ENCODE measurements around the gene IQSEC3.

IQSEC3 gene

GRCh38 chr12:80681-81190 lies 14.2 kb downstream of the IQSEC3 start:
- DNase-seq (ENCODE audit: low read depth): no peak

GRCh38 chr12:82740-83139 lies 16.2 kb downstream of the IQSEC3 start:
- DNase-seq (ENCODE audit: low read depth): no peak

GRCh38 chr12:84056-84455 lies 17.5 kb downstream of the IQSEC3 start:
- no peak for DNase-seq (ENCODE audit: low read depth)

GRCh38 chr12:85191-85666 lies 18.7 kb downstream of the IQSEC3 start:
- DNase-seq (ENCODE audit: low read depth): no peak

GRCh38 chr12:87315-87714 lies 20.7 kb downstream of the IQSEC3 start:
- no peak for DNase-seq (ENCODE audit: low read depth)

GRCh38 chr12:87856-88255 lies 21.3 kb downstream of the IQSEC3 start:
- no peak for DNase-seq (ENCODE audit: low read depth)

GRCh38 chr12:89653-90052 lies 23.1 kb downstream of the IQSEC3 start:
- no peak for DNase-seq (ENCODE audit: low read depth)

GRCh38 chr12:91213-91612 lies 24.6 kb downstream of the IQSEC3 start:
- no peak for DNase-seq (ENCODE audit: low read depth)

GRCh38 chr12:93266-94005 lies 26.9 kb downstream of the IQSEC3 start:
- DNase-seq (ENCODE audit: low read depth): no peak

- no peak for DNase-seq (ENCODE audit: low read depth)
Observed at GRCh38 chr12:96543-96942, 30.0 kb downstream of the IQSEC3 start.

- DNase-seq (ENCODE audit: low read depth): no peak
Observed at GRCh38 chr12:98924-99352, 32.4 kb downstream of the IQSEC3 start.

- DNase-seq (ENCODE audit: low read depth): no peak
Observed at GRCh38 chr12:99605-100004, 33.0 kb downstream of the IQSEC3 start.

- no peak for DNase-seq (ENCODE audit: low read depth)
Observed at GRCh38 chr12:101969-102878, 35.7 kb downstream of the IQSEC3 start.

GRCh38 chr12:102879-103168 lies 36.3 kb downstream of the IQSEC3 start:
- DNase-seq (ENCODE audit: low read depth): no peak

- no peak for DNase-seq (ENCODE audit: low read depth)
Observed at GRCh38 chr12:103169-103981, 36.8 kb downstream of the IQSEC3 start.

GRCh38 chr12:104551-105081 lies 38.0 kb downstream of the IQSEC3 start:
- DNase-seq (ENCODE audit: low read depth): no peak

GRCh38 chr12:105696-106095 lies 39.1 kb downstream of the IQSEC3 start:
- no peak for DNase-seq (ENCODE audit: low read depth)

- no peak for DNase-seq (ENCODE audit: low read depth)
Observed at GRCh38 chr12:106118-106591, 39.6 kb downstream of the IQSEC3 start.

GRCh38 chr12:108594-108993 lies 42.0 kb downstream of the IQSEC3 start:
- DNase-seq (ENCODE audit: low read depth): no peak

- DNase-seq (ENCODE audit: low read depth): no peak
Observed at GRCh38 chr12:109446-109845, 42.9 kb downstream of the IQSEC3 start.

GRCh38 chr12:109872-110271 lies 43.3 kb downstream of the IQSEC3 start:
- no peak for DNase-seq (ENCODE audit: low read depth)
